Duodenal mucosa (tissue), 2 donors: ENCODE measurements around the gene CD58.
"Not testable (repeated sequence)": the region's sequence is repeated elsewhere in the genome, so short reads cannot be mapped to it uniquely, and the experiment has no call there.

Source experiments
- H3K27ac ChIP-seq: one replicate; pipeline ENCODE4 v1.7.0; 2013; ENCODE audit warnings: low read depth, low read length
- H3K27me3 ChIP-seq, 2 donors: one replicate each; pipeline ENCODE4 v1.7.0; 2013; ENCODE audit warnings: low read length in 2 of 2, control low read depth in 1 of 2; ENCODE audit not compliant: insufficient read depth in 2 of 2, control insufficient read depth in 1 of 2
- H3K36me3 ChIP-seq, 2 donors: one replicate each; pipeline ENCODE4 v1.7.0; 2013; ENCODE audit warnings: low read length in 2 of 2, control low read depth in 1 of 2; ENCODE audit not compliant: insufficient read depth in 2 of 2, control insufficient read depth in 1 of 2
- H3K4me1 ChIP-seq, 2 donors: one replicate each; pipeline ENCODE4 v1.7.0; 2013; ENCODE audit warnings: low read length in 2 of 2, control low read depth in 1 of 2; ENCODE audit not compliant: insufficient read depth in 2 of 2, control insufficient read depth in 1 of 2
- H3K4me3 ChIP-seq, 2 donors: one replicate each; pipeline ENCODE4 v1.7.0; 2013; ENCODE audit warnings: low read length in 2 of 2, low read depth in 1 of 2
- H3K9ac ChIP-seq, 2 donors: one replicate each; pipeline ENCODE4 v1.7.0; 2013; ENCODE audit warnings: low read length in 2 of 2, low read depth in 1 of 2
- H3K9me3 ChIP-seq, 2 donors: one replicate each; pipeline ENCODE4 v1.7.0; 2013; ENCODE audit warnings: low read length in 2 of 2, control low read depth in 1 of 2; ENCODE audit not compliant: control insufficient read depth in 1 of 2

Gene CD58

DNA sequence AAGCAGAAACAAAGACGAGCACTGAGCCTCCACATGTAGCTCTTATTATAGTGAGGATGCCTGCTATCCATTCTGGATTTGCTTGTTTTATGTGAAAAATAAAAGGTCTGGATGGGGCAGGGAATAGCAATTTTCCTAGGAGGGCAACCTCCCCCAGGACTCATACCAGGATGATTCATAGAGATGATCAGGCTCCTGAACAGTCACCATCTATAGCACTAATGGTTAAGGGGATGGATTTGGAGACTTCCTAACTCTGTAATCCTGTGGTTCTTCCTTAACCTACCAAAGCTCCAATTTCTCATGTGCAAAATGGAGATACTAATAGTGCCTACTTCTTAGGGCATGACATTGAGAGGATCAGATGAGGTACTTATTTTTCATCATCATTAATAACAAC is 34.5 kb upstream of the CD58 start:
- Histone ChIP-seq H3K36me3 (no peaks in the 10 kb centered on the region), H3K27ac (no peak overlapping the region), H3K27me3 (no peaks in the 10 kb centered on the region), H3K4me1 (no peaks in the 10 kb centered on the region), H3K9me3 (no peaks in the 10 kb centered on the region), H3K9ac (no peak overlapping the region), H3K4me3 (no peak overlapping the region)

DNA sequence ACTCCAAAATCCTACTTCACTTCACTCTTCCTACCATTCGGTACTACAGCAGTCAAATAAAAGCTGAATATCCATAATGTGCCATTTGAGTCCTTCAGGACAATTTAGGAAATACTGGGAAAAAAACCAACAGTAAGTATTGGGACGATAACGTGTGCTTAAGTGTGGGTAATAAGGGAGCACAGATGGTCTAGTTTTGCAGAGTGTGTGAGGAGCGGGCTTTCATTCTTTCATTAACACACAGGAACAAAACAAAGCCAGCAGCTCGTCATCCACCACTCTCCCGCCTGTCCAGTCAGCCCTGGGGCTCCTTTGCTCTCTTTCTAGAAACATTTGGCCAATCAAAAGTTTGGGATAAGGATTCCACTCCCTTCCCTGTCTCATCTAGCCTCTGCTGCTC is 33.6 kb upstream of the CD58 start:
- H3K27ac ChIP-seq, H3K27me3 ChIP-seq, H3K9me3 ChIP-seq, H3K9ac ChIP-seq, H3K4me3 ChIP-seq, H3K36me3 ChIP-seq, H3K4me1 ChIP-seq: not testable (repeated sequence)

DNA sequence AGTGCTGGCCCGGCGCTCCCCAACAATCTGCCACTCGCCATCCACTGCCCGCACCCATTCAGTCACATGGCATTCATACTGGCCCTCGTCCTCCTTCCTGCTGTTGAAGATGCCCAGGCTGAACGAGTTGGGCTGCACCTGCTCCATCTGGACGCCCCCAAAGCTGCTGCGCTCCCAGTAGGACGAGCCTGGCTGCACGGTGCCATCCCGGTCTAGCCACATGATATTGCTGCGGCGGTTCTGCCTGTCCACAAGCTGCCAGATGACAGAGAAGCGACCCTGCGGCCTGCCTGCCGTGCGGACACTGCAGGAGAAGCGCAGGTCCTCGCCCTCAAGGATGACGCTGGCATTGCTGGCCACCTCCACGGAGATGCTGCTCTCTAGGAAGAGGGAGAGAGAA is 32.8 kb upstream of the CD58 start:
- not testable (repeated sequence) for H3K4me3 ChIP-seq, H3K27ac ChIP-seq, H3K36me3 ChIP-seq, H3K4me1 ChIP-seq, H3K9me3 ChIP-seq, H3K27me3 ChIP-seq, H3K9ac ChIP-seq

DNA sequence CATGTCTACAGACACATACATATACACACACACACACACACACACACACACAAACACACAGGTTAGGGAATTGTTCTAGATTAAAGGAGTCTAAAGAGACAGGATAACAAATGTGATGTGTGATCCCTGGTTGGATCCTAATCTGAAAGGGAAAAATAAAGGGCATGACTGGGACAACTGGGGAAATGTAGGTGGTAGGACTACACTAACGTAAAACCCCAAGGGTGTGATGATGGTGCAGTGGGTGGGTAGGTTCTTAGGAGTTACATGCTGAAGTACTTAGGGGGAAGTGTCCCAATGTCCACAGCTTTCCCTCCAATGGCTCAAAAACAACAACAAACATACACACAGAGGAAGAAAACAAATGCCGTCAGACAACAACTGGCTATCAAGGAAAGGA is 28.5 kb upstream of the CD58 start:
- not testable (repeated sequence) for H3K27me3 ChIP-seq, H3K27ac ChIP-seq, H3K4me3 ChIP-seq, H3K9ac ChIP-seq, H3K9me3 ChIP-seq, H3K36me3 ChIP-seq
- peaks cover 5 to 22% of the 10 kb centered on the region in 2 donors for H3K4me1 ChIP-seq

DNA sequence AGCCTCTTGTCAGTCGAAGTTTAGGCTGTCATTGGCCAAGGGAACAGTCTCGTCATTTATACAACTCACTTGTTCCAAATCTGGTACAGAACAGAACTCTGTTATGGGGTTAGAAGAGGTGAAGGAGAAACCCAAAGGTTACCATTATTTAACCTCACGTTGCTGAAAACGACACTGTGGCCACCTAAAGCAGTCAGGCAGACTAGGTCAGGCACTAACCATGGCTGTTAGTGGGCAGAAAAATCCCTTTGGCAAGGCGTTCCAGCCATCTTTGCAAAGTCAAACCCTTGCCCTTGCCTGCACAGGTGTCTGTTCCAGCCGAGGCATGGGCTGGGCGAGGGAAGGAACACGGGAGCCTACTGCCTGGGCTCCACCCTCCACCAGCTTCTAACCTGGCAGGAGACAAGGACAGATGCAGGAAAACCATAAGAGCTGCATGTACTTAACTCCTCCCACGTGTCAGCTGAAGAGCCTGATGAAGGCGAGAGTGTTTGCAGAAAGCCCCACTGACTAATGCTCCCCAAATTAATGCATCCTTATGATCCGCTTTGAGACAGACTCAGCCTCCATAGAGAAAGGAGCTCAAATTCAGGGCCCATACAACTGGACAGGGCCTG is 27.7 kb upstream of the CD58 start:
- not testable (repeated sequence) for H3K4me3 ChIP-seq, H3K9me3 ChIP-seq, H3K27me3 ChIP-seq, H3K36me3 ChIP-seq, H3K27ac ChIP-seq, H3K9ac ChIP-seq
- peaks cover 5 to 22% of the 10 kb centered on the region in 2 donors for H3K4me1 ChIP-seq

DNA sequence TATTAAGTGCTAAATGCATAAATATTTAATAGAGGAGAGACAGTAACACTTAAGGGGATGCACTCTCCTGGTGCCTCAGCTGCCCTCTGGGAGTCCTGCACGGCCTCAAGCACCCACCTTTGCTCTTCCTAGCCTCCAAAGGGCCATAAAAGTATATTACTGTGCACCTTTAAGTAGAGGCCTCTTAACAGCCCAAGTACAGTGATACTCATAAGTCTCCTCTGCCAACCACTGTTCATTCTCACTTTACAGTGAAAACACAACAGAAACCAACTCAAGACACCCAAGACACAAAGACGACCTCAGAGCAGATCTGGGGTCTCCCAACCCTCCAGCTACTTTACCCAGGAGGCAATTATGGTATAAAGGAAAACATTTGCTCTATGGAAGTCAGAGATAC is 26.6 kb upstream of the CD58 start:
- H3K4me1 ChIP-seq = peaks cover 5 to 26% of the 10 kb centered on the region in 2 donors
- not testable (repeated sequence) for H3K4me3 ChIP-seq, H3K9me3 ChIP-seq, H3K27me3 ChIP-seq, H3K9ac ChIP-seq, H3K27ac ChIP-seq, H3K36me3 ChIP-seq

DNA sequence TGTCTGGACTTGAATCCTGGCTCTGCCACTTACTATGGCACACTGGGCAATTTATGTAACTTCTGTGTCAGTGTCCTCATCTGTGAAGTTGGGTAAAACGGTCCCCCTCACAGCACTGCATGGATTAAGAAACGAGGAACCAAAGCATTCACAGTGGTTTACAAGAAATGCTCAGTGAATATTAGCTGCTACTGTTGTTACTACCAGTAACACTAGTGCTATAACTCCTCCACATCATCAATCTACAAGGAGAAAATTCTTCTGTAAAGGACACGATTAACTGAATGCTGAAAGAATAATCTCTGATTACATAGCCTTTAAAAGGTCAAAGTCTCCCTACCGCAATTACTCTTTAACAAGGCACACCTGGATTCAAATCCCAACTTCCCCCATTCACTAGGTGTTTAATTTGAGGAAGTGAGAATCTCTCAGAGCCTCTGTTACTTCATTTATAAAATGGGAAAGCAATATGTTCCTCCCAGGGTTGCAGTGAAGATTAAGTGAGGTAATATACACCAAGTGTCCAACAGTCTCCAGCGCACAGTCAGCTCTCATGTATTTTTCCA is 26.0 kb upstream of the CD58 start:
- H3K9ac ChIP-seq, H3K4me3 ChIP-seq, H3K9me3 ChIP-seq, H3K27me3 ChIP-seq, H3K36me3 ChIP-seq, H3K27ac ChIP-seq: not testable (repeated sequence)
- peaks cover 5 to 26% of the 10 kb centered on the region in 2 donors for H3K4me1 ChIP-seq

DNA sequence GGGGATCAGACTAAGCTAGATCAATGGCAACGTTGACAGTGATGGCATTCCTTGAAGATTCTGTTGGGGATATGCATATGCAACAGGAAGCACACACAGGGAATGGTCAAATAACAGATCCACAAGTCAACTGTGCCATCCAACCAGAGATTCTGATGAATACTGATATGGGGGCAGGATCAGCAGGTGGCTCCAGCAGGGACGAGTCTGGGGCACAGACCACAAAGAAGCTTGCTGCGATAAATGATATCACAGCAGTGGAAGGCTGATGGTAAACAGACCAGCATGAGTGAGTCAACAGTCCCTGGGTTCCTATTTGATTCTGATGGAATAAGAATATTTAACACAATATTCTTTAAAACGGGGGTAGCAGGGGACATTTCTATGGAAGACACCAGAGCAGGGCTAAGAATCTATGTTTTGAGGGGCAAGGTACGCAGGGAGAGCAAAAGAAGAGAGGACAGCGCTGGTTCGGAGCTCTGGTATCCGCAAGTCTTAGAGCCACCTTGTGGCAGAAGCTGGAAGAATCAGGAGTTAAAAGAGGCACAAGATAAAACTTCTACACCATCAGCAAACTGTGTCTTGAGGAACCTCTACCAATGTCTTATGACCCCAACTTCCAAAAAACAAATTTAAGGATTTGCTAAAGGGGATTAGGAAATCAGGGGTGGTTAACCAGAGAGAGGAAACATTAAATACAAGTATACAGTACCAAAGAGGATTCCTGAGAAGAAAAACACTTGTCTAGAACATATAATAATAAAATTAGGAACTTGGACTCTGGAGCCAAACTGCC is 25.3 kb upstream of the CD58 start:
- H3K27ac ChIP-seq, H3K27me3 ChIP-seq, H3K9me3 ChIP-seq, H3K36me3 ChIP-seq: not testable (repeated sequence)
- Histone ChIP-seq H3K4me3 (peak overlapping the region in 1 of 2 donors; percentile 48), H3K4me1 (peaks cover 5 to 26% of the 10 kb centered on the region in 2 donors), H3K9ac (peak overlapping the region in 1 of 2 donors; percentile 32)

DNA sequence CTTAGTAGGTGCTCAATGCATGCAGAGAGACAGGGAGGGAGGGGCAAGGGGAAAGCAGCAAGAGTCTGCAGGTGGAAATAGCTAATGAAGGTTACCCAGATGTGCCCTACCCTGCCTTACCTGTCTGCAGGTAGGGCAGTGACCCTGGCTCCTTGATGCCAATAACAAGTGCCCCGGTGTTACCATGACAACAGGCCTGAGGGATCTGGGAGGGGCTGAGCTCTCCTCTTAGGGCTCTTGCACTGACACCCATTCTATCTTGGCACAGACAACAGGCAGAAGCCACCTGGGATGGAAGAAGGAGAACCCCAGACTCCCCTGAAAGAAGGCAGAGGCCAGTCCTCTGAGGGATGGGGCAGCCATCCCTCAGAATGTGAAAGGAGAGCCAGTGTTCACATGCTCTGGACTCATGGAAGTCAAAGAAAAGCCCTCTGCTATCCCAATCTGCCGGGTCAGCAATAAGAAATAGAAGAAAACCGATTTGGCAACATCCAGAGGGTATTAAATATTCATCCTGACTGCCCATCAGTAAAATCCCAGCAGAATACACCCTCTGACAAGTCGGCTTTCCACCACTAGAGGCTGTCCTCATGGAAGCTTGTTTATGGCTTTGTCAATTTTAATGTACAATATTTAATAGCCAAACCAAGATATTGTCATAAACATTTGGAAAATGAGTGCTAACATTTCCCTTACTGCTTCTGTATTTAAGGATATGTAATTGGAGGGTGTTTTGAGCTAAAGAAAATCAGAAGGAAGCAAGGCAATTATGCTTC is 24.4 kb upstream of the CD58 start:
- not testable (repeated sequence) for H3K36me3 ChIP-seq, H3K9ac ChIP-seq, H3K4me3 ChIP-seq, H3K9me3 ChIP-seq, H3K27ac ChIP-seq, H3K27me3 ChIP-seq
- peaks cover 5 to 26% of the 10 kb centered on the region in 2 donors for H3K4me1 ChIP-seq

DNA sequence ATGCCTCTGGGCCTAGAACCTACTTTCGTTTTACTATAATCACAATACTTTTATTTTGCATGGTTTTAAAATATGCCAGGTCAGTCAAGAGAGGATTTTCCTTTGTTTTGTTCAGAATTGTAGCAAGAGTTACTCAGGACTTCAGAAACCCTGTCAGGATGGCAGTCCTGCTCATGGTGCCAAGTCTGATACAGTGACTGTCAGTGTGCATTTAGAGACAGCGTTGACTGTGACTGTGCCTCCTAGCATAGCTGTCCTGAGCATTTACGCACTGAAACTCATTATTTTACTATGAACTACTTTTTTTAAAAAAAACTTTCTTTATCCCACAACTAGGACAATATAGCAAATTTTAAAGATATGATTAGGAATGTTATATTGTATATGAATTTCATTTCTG is 23.2 kb upstream of the CD58 start:
- H3K4me3 ChIP-seq, H3K9me3 ChIP-seq, H3K36me3 ChIP-seq, H3K27ac ChIP-seq, H3K27me3 ChIP-seq, H3K9ac ChIP-seq: not testable (repeated sequence)
- peaks cover 10 to 34% of the 10 kb centered on the region in 2 donors for H3K4me1 ChIP-seq
